MCF 10A (cell line): ENCODE measurements around the gene SLC6A12. TPM values are rescaled to one million over a fixed set of nuclear protein-coding genes. Genes with fewer than 3 reads are reported as not detected.

Experiments used
- BruUV-seq: library from RNA; stranded (reverse); fragments of 400-500 nt; replicated peaks from 2 replicates; lab custom pipeline; 2021; lab: Mats Ljungman, UMichigan
- CTCF ChIA-PET: fragments of 300-600 bp; sonication (Branson Sonifier 250); formaldehyde crosslinking; extraction: SDS; loops from one replicate; lab custom pipeline; 2021; ENCODE audit warnings: antibody characterized with exemption, inconsistent platforms; lab: Yijun Ruan, JAX
- POLR2A ChIA-PET: fragments of 300-600, 350-650 bp; sonication (Branson Sonifier 250); formaldehyde crosslinking; extraction: SDS; loops from one replicate; lab custom pipeline; 2020; ENCODE audit warnings: antibody characterized with exemption, inconsistent platforms; lab: Yijun Ruan, JAX
- DNase-seq: peaks from one replicate; pipeline ENCODE4 v3.0.0-alpha.2; 2018; ENCODE audit not compliant: unreplicated experiment
- H3K27ac Mint-ChIP-seq: one replicate; pipeline ENCODE4 v1.8.0; 2022; ENCODE audit warnings: mild to moderate bottlenecking, low read depth, mixed read lengths; ENCODE audit not compliant: unreplicated experiment
- H3K27me3 Mint-ChIP-seq: one replicate; pipeline ENCODE4 v1.8.0; 2022; ENCODE audit warnings: mixed read lengths; ENCODE audit not compliant: insufficient read depth, unreplicated experiment
- H3K36me3 Mint-ChIP-seq: one replicate; pipeline ENCODE4 v1.8.0; 2022; ENCODE audit warnings: mild to moderate bottlenecking, moderate library complexity, mixed read lengths; ENCODE audit not compliant: insufficient read depth, unreplicated experiment
- H3K4me1 Mint-ChIP-seq: one replicate; pipeline ENCODE4 v1.8.0; 2022; ENCODE audit warnings: mixed read lengths; ENCODE audit not compliant: insufficient read depth, unreplicated experiment
- H3K4me3 Mint-ChIP-seq: one replicate; pipeline ENCODE4 v1.8.0; 2022; ENCODE audit warnings: mild to moderate bottlenecking, moderate library complexity, mixed read lengths; ENCODE audit not compliant: unreplicated experiment
- H3K9me3 Mint-ChIP-seq: one replicate; pipeline ENCODE4 v1.8.0; 2022; ENCODE audit warnings: mixed read lengths; ENCODE audit not compliant: unreplicated experiment
- intact Hi-C: fragments of 100-400 bp; cut with micrococcal nuclease; formaldehyde crosslinking; loops from 2 replicates; pipeline ENCODE4 v1.14.1; 2022
- total RNA-seq: library from RNA; stranded (reverse); gene quantifications from 2 replicates; pipeline ENCODE4 v1.2.3, GENCODE V29; 2022
- TF ChIP-seq, protein P1 (sequence below): fragments of 200-600 bp; IDR thresholded peaks from one replicate; pipeline ENCODE4 v1.8.0; 2022; ENCODE audit warnings: antibody characterized with exemption, mild to moderate bottlenecking; ENCODE audit not compliant: unreplicated experiment

Gene SLC6A12
- total RNA-seq, 1 experiment from 2014 or later: not detected

GRCh38 chr12:174124-174523 is 39.8 kb downstream of the SLC6A12 start:
- POLR2A ChIA-PET: no interaction called here
- no peak overlapping the region for H3K27ac Mint-ChIP-seq
- BruUV-seq: no TSS peak
- H3K4me3 Mint-ChIP-seq: no peak overlapping the region
- peaks cover 11% of the 10 kb centered on the region for H3K27me3 Mint-ChIP-seq
- peaks cover 9% of the 10 kb centered on the region for H3K4me1 Mint-ChIP-seq
- H3K36me3 Mint-ChIP-seq: no peaks in the 10 kb centered on the region
- CTCF ChIA-PET: interaction anchor here (0.5 to 1.3 kb wide), 2 partner anchors 21 to 46 kb away, joined by 3 to 5 read pairs; no protein-coding TSS in a partner anchor
- TF ChIP-seq, protein P1, sequence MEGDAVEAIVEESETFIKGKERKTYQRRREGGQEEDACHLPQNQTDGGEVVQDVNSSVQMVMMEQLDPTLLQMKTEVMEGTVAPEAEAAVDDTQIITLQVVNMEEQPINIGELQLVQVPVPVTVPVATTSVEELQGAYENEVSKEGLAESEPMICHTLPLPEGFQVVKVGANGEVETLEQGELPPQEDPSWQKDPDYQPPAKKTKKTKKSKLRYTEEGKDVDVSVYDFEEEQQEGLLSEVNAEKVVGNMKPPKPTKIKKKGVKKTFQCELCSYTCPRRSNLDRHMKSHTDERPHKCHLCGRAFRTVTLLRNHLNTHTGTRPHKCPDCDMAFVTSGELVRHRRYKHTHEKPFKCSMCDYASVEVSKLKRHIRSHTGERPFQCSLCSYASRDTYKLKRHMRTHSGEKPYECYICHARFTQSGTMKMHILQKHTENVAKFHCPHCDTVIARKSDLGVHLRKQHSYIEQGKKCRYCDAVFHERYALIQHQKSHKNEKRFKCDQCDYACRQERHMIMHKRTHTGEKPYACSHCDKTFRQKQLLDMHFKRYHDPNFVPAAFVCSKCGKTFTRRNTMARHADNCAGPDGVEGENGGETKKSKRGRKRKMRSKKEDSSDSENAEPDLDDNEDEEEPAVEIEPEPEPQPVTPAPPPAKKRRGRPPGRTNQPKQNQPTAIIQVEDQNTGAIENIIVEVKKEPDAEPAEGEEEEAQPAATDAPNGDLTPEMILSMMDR: no peak
- intact Hi-C loops: no loop called here
- DNase-seq: no peak
- H3K9me3 Mint-ChIP-seq: no peaks in the 10 kb centered on the region

- Mint-ChIP-seq H3K4me1 (peaks cover 9% of the 10 kb centered on the region), H3K36me3 (no peaks in the 10 kb centered on the region), H3K4me3 (no peak overlapping the region), H3K9me3 (no peaks in the 10 kb centered on the region), H3K27ac (no peak overlapping the region), H3K27me3 (peaks cover 11% of the 10 kb centered on the region)
- TF ChIP-seq, protein P1: no peak
- ChIA-PET POLR2A (interaction anchor here (1.6 kb wide), 1 partner anchor 24 kb away, joined by 3 read pairs; no protein-coding TSS in a partner anchor), CTCF (interaction anchor here (0.6 to 1.3 kb wide), 3 partner anchors 8 to 63 kb away, joined by 3 to 5 read pairs (median 4); no protein-coding TSS in a partner anchor)
- DNase-seq: no peak
- intact Hi-C loops: no loop called here
- BruUV-seq: no TSS peak
These were observed 41.2 kb downstream of the SLC6A12 start for GRCh38 chr12:172732-173161.

- BruUV-seq: no TSS peak
- TF ChIP-seq, protein P1: no peak
- no peak overlapping the region for H3K4me3 Mint-ChIP-seq
- intact Hi-C loops: no loop called here
- no peaks in the 10 kb centered on the region for H3K36me3 Mint-ChIP-seq
- H3K27me3 Mint-ChIP-seq: peaks cover 19% of the 10 kb centered on the region
- ChIA-PET CTCF (interaction anchor here (0.6 to 1.3 kb wide), 4 partner anchors 15 to 63 kb away, joined by 3 to 5 read pairs (median 4); no protein-coding TSS in a partner anchor), POLR2A (interaction anchor here (0.5 to 1.6 kb wide), 2 partner anchors 23 to 371 kb away, joined by 3 read pairs; no protein-coding TSS in a partner anchor)
- peaks cover 8% of the 10 kb centered on the region for H3K4me1 Mint-ChIP-seq
- no peaks in the 10 kb centered on the region for H3K9me3 Mint-ChIP-seq
- no peak overlapping the region for H3K27ac Mint-ChIP-seq
- no peak for DNase-seq
These were observed 41.9 kb downstream of the SLC6A12 start for GRCh38 chr12:171743-172676.

DNA sequence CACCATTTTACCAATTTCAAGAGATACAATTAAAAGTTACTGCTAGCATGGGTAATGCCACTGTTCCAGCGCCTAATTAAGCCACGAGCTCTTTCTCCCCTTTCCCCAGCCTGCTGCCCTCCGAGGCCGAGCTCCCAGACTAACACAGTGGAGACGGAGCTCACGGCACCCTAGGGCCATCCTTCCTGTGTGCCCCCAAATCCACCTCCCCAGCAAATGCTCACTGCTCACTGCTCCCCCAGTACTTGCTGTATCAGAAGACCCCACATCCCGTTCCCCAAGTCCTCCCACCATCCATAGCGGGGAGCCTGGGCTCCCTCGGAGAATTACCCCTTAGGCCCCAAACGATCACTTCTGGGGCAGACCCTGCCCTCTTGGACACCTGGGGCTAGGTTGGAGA is 42.7 kb downstream of the SLC6A12 start:
- no peak overlapping the region for H3K27ac Mint-ChIP-seq
- H3K4me1 Mint-ChIP-seq: peaks cover 1% of the 10 kb centered on the region
- BruUV-seq: no TSS peak
- DNase-seq: no peak
- POLR2A ChIA-PET: no interaction called here
- no peak overlapping the region for H3K4me3 Mint-ChIP-seq
- intact Hi-C loops: no loop called here
- peaks cover 26% of the 10 kb centered on the region for H3K27me3 Mint-ChIP-seq
- TF ChIP-seq, protein P1: no peak
- H3K9me3 Mint-ChIP-seq: no peaks in the 10 kb centered on the region
- H3K36me3 Mint-ChIP-seq: no peaks in the 10 kb centered on the region
- CTCF ChIA-PET: interaction anchor here (0.6 to 1.3 kb wide), 2 partner anchors 14 to 15 kb away, joined by 3 to 4 read pairs; no protein-coding TSS in a partner anchor
